Stimulated activated CD8-positive, alpha-beta memory T cell treated with anti-CD3 and anti-CD28 coated beads, Interleukin-15, amount 100 ng/mL, for 24 hours (primary cell): ENCODE measurements around the gene ZNF423.

Experiments
- DNase-seq: peaks from one replicate; pipeline ENCODE4 v3.0.0-alpha.2; 2020; ENCODE audit warnings: low read depth

The ZNF423 gene

GRCh38 chr16:49639739-49640431, 216.0 kb downstream of the ZNF423 start:
- DNase-seq: no peak

DNA sequence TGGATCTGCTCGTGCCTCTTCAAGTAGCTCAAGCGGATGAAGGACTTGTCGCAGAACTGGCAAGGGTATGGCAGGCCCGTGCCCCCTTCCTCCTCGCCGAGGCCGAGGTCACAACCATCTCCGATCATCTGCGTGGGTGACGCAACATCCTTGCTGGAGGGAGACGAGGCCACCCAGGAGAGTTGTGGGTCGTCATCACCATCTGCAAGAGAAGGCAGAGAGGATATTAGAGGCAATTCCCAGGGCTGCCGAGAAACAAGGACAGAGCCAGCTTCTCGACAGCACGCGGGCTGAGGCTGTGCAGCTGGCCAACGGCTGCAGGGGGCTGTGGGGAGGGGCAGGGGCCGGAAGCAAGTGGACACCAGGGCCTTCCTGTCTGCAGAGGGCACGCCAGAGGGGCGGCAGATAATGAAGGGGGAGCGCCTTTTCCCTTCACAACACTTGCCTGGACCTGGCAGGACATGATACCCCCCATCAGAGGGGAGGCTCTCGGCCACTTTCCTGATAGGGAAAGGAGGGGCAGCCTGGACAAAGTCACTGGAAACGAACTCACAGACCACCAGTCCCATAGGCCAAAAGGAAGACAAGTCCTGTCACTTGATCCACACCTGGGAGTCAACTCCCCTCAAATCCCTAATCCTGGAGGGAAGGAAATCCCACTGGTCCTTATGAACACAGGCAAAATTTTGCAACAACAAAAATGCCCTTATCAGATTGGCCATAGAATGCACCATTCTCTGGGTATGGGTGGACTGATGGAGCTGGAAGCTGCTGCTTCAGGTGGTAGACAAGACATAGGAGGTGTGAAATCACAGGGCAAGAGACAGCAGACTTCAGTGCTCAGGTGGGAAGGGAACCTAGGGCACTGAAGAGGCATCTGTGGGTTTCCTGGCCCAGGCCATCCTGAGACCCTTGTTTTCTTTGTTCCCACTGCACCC, 217.0 kb downstream of the ZNF423 start:
- DNase-seq: no peak

DNA sequence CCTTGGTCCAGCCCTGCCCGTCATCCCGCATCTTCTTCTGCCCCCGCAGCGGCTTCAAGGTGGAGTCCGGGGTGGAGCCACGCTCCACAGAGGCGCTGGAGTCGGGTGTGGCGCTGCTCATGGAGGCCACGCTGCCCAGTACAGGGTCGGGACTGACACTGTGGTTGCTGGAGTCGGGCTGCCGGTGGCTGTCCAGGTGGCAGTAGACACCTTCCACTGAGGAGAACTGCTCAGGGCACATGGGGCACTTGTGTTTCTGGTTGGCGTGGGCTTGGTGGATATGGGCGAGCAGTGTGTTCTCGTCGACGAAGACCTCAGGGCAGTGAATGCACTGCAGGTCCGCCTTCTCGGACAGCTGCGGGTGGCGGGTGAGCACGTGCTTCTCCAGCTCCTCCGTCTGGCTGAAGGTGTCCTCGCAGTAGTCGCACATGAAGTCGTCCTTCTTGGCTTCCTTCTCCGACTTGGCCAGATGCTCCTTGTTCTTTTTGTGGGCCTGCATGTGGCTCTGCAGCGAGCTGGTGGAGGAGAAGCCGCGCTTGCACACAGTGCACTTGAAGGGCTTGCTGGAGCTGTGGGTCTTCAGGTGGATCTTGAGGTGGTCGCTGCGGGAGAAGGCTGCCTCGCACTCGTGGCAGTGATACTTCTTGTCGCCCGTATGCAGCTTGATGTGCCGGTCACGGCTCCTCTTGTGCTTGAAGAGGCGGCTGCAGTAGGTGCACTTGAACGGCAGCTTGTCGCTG, 217.8 kb downstream of the ZNF423 start:
- no peak for DNase-seq

- no peak for DNase-seq
These were observed 218.4 kb downstream of the ZNF423 start for GRCh38 chr16:49637511-49637910.

GRCh38 chr16:49636608-49637007, 219.3 kb downstream of the ZNF423 start:
- DNase-seq: no peak

- DNase-seq: no peak
These were observed 220.0 kb downstream of the ZNF423 start for GRCh38 chr16:49635591-49636581.

DNA sequence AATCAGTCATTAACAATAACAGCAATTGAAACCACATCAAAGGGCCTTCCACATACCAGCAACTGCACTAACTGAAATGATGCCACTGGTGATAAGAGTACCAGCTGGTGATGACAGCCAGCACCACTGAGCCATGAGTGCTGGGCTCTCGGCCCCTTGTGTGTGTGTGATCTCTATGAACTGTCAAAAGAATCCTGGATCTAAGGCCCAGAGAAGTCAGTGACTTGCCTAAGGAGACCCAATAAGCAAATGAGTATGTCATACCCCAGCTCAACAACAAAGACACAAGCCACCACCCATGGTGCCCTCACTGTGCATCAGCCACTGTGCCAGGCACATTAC, 220.9 kb downstream of the ZNF423 start:
- no peak for DNase-seq

DNA sequence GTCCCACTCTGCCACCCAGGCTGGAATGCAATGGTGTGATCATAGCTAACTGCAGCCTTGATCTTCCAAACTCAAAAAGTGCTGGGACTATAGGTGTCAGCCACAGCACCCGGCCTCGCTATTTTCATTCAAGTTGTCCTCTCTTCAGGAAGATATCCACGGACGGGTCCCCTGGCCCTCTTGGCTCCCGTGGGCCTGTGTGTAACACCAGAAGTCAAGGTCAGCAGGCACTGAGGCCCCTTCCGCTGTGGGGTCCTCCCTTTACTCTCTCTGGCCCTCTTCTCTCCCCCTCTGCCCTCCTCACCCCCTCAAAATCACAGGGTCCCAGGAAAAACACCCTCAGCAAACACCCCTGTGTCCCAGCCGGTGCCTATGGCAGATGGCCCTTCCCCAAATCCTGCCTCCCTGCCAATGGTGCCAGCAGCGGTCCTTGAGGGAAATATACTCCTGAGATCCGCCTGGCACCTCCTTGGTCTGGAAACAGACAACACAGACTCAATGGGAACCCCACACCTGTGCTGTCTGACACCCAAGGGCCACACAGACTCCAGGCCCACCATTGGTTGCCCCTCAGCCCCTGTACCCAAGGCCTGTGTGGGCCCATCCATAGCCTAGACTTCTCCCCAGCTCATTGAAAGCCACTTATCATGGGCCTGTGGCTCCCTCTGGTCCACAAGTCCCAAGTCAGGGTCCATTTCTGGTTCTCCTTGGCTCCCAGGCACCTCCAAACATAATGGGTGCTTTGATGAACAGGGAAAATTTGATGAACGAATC, 221.5 kb downstream of the ZNF423 start:
- no peak for DNase-seq

GRCh38 chr16:49632795-49633184, 223.1 kb downstream of the ZNF423 start:
- no peak for DNase-seq

DNA sequence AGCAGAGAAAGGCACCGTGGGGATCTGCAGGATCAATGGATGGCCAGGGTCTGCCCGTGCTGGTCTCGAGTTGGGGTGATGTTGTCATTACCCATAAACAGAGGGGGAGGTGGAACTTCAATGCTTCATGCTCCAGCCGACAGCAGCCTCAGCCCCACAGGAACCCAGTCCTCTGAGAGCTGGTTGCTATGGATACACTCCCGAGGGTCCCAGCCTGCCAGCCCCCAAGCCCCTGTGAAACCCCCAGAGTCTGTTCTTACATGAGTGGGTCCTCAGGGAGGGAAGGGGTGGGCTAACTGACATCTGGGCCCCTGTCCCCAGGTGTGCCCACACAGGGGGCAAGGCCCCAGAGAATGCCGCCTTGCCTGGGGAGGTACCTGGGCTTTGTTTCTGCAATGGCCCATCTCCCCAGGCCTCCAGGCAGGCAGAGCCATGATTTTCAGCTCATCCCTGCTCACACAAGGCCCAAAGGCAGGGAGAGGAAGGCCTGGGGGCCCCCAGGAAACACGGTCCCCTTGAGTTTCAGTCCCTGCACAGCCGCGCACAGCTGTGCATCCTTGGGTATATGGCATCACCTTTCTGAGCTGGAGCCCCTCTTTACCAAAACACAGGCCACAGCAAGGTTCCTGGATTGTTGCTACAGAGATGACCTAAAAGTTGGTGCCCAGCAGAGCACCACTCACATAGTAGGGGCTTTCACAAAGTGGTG, 223.7 kb downstream of the ZNF423 start:
- DNase-seq: no peak

DNA sequence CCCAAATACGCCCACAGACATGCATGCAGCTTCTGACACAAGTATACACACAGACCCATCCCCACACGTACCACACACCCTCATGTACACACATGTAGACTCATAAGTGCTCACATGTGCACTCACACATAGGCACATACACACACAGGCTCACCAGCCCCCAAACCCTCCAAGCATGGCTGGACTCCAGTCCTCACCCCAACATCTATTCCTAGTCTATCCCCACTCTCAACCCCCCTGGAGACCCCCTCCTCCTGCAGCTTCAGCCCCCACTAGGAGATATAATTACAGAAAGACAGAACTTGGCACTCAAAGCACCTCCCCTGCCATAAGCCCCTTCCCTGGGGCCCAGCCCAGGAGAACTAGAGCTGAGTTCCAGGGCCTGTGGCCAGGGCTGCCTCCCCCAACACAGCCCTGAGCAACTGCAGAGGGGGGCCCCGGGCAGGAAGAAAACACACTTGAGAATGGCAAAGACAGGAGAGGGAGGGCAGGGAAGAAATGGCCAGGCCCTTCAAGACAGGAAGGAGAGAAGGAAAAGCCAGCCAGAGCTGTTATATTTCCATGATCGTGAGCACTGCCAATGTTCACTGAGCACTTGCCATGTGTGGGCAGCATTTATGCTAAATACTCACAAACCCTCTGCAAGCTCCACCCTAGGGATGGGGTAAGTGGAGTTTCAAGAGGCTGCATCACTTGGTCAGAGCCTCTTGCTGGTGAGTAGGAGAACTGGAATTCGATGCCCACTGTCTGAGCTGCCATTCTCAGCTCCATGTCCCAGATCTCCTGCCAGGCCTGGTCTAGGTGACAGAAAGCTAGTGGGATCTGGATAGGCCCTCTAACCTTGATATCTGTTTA, 224.5 kb downstream of the ZNF423 start:
- DNase-seq: no peak

DNA sequence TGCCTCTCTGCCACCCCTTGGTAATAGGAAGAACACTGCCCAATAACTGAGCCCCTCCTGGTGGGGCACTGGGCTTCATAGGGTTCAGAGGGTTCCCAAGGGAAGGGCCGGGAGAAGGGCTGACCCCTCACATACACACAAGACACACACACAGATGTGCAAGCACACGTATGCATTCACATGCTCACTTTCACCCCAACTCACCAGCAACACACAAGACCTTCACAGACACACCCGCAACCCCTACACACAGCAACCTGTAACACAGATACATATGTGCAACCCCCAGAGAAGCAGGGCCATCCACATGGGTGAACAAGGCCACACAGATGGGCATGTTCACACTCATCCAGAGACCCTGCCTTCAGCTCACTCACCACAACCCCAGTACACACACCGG, 225.1 kb downstream of the ZNF423 start:
- no peak for DNase-seq

- no peak for DNase-seq
These were observed 226.1 kb downstream of the ZNF423 start for GRCh38 chr16:49629851-49630250.

DNA sequence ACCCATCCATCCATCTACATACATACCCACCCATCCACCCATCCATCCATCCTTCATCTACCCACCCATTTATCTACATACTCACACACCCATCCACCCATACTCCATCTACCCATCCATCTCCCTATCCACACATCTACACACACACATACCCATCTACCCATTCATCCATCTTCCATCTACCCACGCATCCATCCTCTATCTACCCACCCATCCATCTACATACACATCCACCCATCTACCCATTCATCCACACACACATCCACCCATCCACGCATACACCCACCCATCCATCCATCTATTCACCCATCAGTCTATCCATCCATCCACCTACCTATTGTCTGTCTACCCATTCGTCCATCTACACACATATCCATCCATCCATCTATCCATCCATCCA, 227.8 kb downstream of the ZNF423 start:
- no peak for DNase-seq

- no peak for DNase-seq
These were observed 230.4 kb downstream of the ZNF423 start for GRCh38 chr16:49625311-49626065.

GRCh38 chr16:49623501-49624266, 232.2 kb downstream of the ZNF423 start:
- DNase-seq: no peak
